Upper lobe of left lung (tissue), 6 donors: ENCODE results near the gene GRIK5. TPM values are rescaled to one million over a fixed set of nuclear protein-coding genes. Genes with fewer than 3 reads are reported as not detected.

Experiments
- ATAC-seq, 2 donors: fragments of 200-7000 bp; cut with Tn5 transposase; one replicate each; pipeline ENCODE4 v1.9.1; 2022; ENCODE audit warnings: mild to moderate bottlenecking in 2 of 2, moderate library complexity in 2 of 2; ENCODE audit not compliant: low FRiP score in 2 of 2
- DNase-seq, 2 donors: peaks; one replicate each; pipeline ENCODE4 v3.0.0-alpha.2; 2019 to 2020
- H3K27ac ChIP-seq, 4 donors: fragments of 200-600 bp; sonication (generic); one replicate each; pipeline ENCODE4 v1.5.1; 2016 to 2019
- H3K27me3 ChIP-seq, 4 donors: fragments of 200-600 bp; sonication (generic); one replicate each; pipeline ENCODE4 v1.5.1; 2017 to 2019
- H3K36me3 ChIP-seq, 4 donors: fragments of 200-600 bp; sonication (generic); one replicate each; pipeline ENCODE4 v1.5.1; 2016 to 2019
- H3K4me1 ChIP-seq, 4 donors: fragments of 200-600 bp; sonication (generic); one replicate each; pipeline ENCODE4 v1.5.1; 2018 to 2019
- H3K4me3 ChIP-seq, 4 donors: fragments of 200-600 bp; sonication (generic); one replicate each; pipeline ENCODE4 v1.5.1; 2017 to 2019; ENCODE audit warnings: mild to moderate bottlenecking in 2 of 4, moderate library complexity in 1 of 4
- H3K9me3 ChIP-seq, 4 donors: fragments of 200-600 bp; sonication (generic); one replicate each; pipeline ENCODE4 v1.5.1; 2018 to 2019
- CTCF ChIP-seq, 6 experiments: fragments of 450-650 bp in 4 of 6; fragments of 200-600 bp in 2 of 6; sonication (generic) in 2 of 6; IDR thresholded peaks; one replicate each; pipeline ENCODE4 v1.5.1; 2016 to 2019; ENCODE audit warnings: antibody characterized with exemption in 6 of 6
- EP300 ChIP-seq, 4 donors: sonication (generic); formaldehyde crosslinking; IDR thresholded peaks; one replicate each; pipeline ENCODE4 v1.5.1; 2017; ENCODE audit warnings: antibody characterized with exemption in 4 of 4, control low read depth in 2 of 4
- POLR2A ChIP-seq, 4 donors: fragments of 450-650 bp; IDR thresholded peaks; one replicate each; pipeline ENCODE4 v1.5.1; 2016 to 2017; ENCODE audit warnings: antibody characterized with exemption in 4 of 4, mild to moderate bottlenecking in 2 of 4
- POLR2AphosphoS5 ChIP-seq, 2 donors: sonication (generic); formaldehyde crosslinking; IDR thresholded peaks; one replicate each; pipeline ENCODE4 v1.5.1; 2017; ENCODE audit warnings: antibody characterized with exemption in 2 of 2
- WGBS, 2 donors: methylation state at CpG; one replicate each; pipeline ENCODE4 v1.1.5; 2017 to 2018; 5-methylcytosine and 5-hydroxymethylcytosine counted together
- total RNA-seq, 6 donors: library from RNA; depleted of rRNA in 4 of 6; stranded (reverse); fragments of >200 nt in 4 of 6; gene quantifications; one replicate each; pipeline versions ENCODE4 v1.1.0 to v1.2.1, GENCODE V29; 2016 to 2021
- donor health status: DM: no; HTN: no; CAD: no; lungs with moderate emphysema.
- donor health status: DM: no; HTN: yes; CAD: no; lungs with severe emphysema.

The GRIK5 gene
- total RNA-seq, 6 donors from 2014 or later, result 0.15 to 2.7 (median 0.54) TPM; not detected in 1

DNA sequence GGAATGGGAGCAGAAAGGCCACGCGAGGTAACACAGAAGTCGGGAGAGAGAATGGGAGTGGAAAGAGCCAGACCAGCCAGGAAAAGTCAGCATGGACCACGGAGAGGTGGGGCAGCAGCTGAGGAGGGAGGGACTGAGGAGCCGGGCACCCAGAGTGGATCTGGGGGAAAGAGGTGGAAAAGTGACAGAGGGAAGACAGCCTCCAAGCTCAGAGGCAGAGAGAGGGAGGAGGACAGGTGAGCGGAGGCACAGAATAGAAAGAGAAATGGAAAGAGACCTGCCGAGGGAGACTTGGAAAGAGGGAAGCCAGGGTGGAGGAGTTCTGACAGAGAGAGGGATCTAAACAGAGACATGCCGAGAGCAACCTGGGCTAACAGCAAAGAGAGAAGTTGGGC, 1.6 kb downstream of the GRIK5 start:
- ATAC-seq (no peak), DNase-seq (no peak)
- peaks cover 3 to 11% (median 6%) of the 10 kb centered on the region in 4 donors for H3K4me1 ChIP-seq
- H3K27ac ChIP-seq, result no peak overlapping the region
- H3K9me3 ChIP-seq, result no peaks in the 10 kb centered on the region
- H3K4me3 ChIP-seq, result no peak overlapping the region
- no peaks in the 10 kb centered on the region for H3K36me3 ChIP-seq
- no peak for TF ChIP-seq CTCF (IDR thresholded peaks at IDR 0.05)
- TF ChIP-seq POLR2A (IDR thresholded peaks at IDR 0.05), result no peak
- TF ChIP-seq POLR2AphosphoS5 (IDR thresholded peaks at IDR 0.05), result no peak
- no peak for TF ChIP-seq EP300 (IDR thresholded peaks at IDR 0.05)
- 38 to 46% methylated on average over 8 of the region's 8 CpGs for WGBS, 2 donors
- H3K27me3 ChIP-seq, result peaks cover 0 to 22% (median 5%) of the 10 kb centered on the region in 4 donors

DNA sequence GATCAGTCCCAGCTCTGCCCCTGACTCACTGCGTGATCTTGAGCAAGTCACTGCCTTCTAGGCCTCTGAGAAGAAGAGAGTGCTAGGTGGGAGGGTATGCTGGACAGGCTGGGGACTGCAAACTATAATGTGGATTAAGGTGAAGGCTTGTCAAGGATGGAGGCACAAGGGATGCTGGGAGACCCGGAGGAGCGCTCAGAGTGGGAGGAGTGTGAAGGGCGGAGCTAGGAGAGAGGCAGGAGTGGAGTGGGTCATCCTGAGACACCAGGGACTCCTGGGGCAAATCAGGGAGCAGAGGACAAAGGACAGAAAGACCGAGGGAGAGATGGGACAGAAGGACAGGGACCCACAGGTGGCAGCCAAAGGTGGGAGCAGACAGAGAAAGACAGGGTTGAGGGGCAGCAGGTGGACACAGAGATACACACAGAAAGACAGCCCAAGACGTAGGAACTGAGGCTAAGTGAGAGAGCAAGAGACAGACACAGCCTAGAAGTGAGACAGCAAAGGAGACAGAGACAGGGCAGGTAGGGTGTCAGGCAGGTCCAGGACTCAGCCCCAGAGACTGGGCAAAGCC, 2.6 kb downstream of the GRIK5 start:
- H3K4me1 ChIP-seq, result peaks cover 3 to 11% (median 6%) of the 10 kb centered on the region in 4 donors
- ATAC-seq (peak in 1 of 2 donors; percentile 16), DNase-seq (no peak)
- H3K9me3 ChIP-seq, result no peaks in the 10 kb centered on the region
- H3K36me3 ChIP-seq, result no peaks in the 10 kb centered on the region
- H3K27me3 ChIP-seq, result peaks cover 0 to 22% (median 5%) of the 10 kb centered on the region in 4 donors
- TF ChIP-seq EP300 (IDR thresholded peaks at IDR 0.05) (no peak), POLR2A (IDR thresholded peaks at IDR 0.05) (no peak), CTCF (IDR thresholded peaks at IDR 0.05) (no peak), POLR2AphosphoS5 (IDR thresholded peaks at IDR 0.05) (no peak)
- H3K4me3 ChIP-seq, result no peak overlapping the region
- no peak overlapping the region for H3K27ac ChIP-seq
- WGBS, 2 donors, result 71 to 79% methylated on average over 6 of the region's 6 CpGs

GRCh38 chr19:42066075-42066754, 3.8 kb downstream of the GRIK5 start:
- DNase-seq (no peak), ATAC-seq (no peak)
- H3K27me3 ChIP-seq, result peaks cover 0 to 22% (median 5%) of the 10 kb centered on the region in 4 donors
- H3K9me3 ChIP-seq, result no peaks in the 10 kb centered on the region
- 36 to 52% methylated on average over 5 to 8 of the region's 9 CpGs for WGBS, 2 donors
- no peak overlapping the region for H3K27ac ChIP-seq
- no peak overlapping the region for H3K4me3 ChIP-seq
- H3K36me3 ChIP-seq, result no peaks in the 10 kb centered on the region
- TF ChIP-seq POLR2AphosphoS5 (IDR thresholded peaks at IDR 0.05), result no peak
- no peak for TF ChIP-seq POLR2A (IDR thresholded peaks at IDR 0.05)
- no peak for TF ChIP-seq CTCF (IDR thresholded peaks at IDR 0.05)
- TF ChIP-seq EP300 (IDR thresholded peaks at IDR 0.05), result no peak
- peaks cover 3 to 11% (median 6%) of the 10 kb centered on the region in 4 donors for H3K4me1 ChIP-seq

GRCh38 chr19:42065511-42065910, 4.5 kb downstream of the GRIK5 start:
- Histone ChIP-seq H3K9me3 (no peaks in the 10 kb centered on the region), H3K27me3 (peaks cover 0 to 22% (median 5%) of the 10 kb centered on the region in 4 donors), H3K4me1 (peaks cover 3 to 11% (median 6%) of the 10 kb centered on the region in 4 donors), H3K4me3 (no peak overlapping the region), H3K27ac (no peak overlapping the region), H3K36me3 (no peaks in the 10 kb centered on the region)
- no peak for DNase-seq
- 70 to 95% methylated on average over 2 to 9 of the region's 9 CpGs for whole genome bisulfite sequencing, 2 donors
- no peak for TF ChIP-seq EP300 (IDR thresholded peaks at IDR 0.05)
- no peak for TF ChIP-seq CTCF (IDR thresholded peaks at IDR 0.05)
- TF ChIP-seq POLR2A (IDR thresholded peaks at IDR 0.05), result no peak
- no peak for TF ChIP-seq POLR2AphosphoS5 (IDR thresholded peaks at IDR 0.05)
- ATAC-seq, result no peak
